Stimulated activated CD4-positive, alpha-beta T cell treated with anti-CD3 and anti-CD28 coated beads, Interleukin-1b, Interleukin-23, amount 100 ng/mL, for 4 hours (primary cell): ENCODE data around the gene GSTP1.
"Not testable (repeated sequence)": the region's sequence is repeated elsewhere in the genome, so short reads cannot be mapped to it uniquely, and the experiment has no call there.

Experiments
- DNase-seq, 2 donors: peaks; one replicate each; pipeline ENCODE4 v3.0.0-alpha.2; 2020; ENCODE audit warnings: low read depth in 2 of 2

GSTP1 gene

GRCh38 chr11:67583247-67584204, at the start of gene GSTP1:
GSTP1 (plus strand) TSS chr11:67583812; CDS start chr11:67583844, 32 bp downstream.
- DNase-seq = peak; percentile 55 to 83

GRCh38 chr11:67534070-67534679, 49.4 kb upstream of the GSTP1 start:
- DNase-seq = no peak

- no peak for DNase-seq
Measured at GRCh38 chr11:67535561-67535960, 48.1 kb upstream of the GSTP1 start.

DNA sequence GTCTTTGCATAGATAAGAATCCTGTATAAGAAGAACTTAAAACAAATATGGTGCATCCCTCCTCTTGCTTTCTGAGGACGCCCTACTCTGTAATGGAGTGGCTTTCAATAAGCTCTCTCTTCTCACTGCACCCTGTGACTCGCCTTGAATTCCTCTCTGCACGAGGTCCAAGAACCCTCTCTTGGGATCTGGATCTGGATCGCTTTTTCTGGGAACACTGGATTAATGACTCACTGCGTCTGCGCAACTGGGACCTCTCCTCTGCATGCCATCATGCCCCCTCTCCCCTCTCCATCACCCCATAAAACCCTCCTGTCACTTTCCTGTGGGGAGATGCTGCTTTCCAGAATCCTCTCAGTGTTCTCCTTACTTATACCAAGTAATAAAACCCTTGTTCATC, 45.3 kb upstream of the GSTP1 start:
- no peak for DNase-seq

DNA sequence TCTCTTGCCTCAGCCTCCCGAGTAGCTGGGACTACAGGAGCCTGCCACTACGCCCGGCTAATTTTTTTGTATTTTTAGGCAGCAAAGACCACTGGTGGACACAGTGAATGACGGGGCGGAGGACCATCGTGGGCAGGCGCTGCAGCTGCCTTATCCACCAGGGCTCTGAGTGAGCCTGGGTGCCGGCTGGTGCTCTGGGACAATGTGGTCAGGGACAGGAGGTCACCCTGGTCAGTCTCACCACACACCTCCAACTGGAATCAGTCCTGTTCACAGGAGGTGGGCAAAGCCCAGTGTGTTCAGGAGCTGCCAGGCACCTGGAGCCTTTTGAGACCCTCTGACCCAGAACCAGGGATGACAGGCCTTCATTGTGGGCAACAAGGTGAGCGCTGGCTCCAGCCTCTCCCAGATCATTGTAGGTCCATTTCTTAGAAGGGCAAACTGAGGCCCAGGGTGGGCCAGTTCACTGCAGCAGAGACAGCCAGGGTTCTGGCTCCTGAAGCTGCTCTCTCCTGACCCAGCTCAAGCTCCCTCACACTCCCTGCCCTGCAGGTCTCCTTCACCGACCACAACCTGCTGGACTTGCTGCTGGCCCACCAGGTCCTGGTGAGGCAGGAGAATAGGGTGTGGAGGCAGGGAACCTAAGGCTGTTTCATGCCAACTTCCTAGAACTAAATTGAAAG, 44.6 kb upstream of the GSTP1 start:
- no peak for DNase-seq

- DNase-seq = no peak
Measured at GRCh38 chr11:67539550-67539949, 44.1 kb upstream of the GSTP1 start.

DNA sequence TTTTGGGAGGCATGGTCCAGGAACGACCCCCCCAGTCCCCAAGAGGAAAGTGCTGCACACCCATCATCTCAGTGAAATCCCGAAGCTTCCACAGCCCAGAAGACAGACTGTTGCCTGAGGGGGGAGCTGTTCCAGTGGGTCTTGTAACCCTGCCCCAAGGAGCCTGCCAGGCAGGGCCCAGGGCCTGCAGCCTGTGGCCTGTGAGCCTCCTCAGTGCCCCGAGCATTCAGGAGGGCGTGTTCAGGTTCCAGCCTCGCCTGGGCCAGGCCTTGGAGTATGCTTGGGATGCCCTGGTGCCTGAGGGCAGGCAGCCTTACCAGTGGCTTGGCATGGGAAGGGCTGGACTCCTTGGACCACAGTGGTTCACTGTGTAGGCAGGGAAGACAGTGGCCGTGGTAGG, 42.4 kb upstream of the GSTP1 start:
- no peak for DNase-seq

DNA sequence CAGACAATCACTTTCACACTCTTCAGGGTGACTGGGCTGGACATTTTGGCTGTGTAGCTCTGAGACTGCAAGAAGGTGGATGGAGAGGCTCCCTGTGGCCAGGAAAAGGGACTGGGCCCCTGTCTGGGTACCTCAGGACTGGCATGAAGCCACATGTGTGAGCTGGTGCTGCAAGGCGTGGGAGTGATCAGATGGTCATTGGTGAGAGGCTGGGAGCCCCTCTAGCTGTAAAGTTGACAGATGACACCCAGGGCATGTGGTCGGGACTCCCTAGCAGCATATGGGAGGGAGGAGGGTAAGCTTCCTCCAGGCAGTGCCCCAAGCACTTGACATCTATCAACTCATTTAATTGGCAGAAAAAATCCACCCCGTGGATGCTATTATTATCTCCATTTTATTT, 41.4 kb upstream of the GSTP1 start:
- DNase-seq = no peak

- DNase-seq = no peak
Measured at GRCh38 chr11:67542971-67543370, 40.6 kb upstream of the GSTP1 start.

DNA sequence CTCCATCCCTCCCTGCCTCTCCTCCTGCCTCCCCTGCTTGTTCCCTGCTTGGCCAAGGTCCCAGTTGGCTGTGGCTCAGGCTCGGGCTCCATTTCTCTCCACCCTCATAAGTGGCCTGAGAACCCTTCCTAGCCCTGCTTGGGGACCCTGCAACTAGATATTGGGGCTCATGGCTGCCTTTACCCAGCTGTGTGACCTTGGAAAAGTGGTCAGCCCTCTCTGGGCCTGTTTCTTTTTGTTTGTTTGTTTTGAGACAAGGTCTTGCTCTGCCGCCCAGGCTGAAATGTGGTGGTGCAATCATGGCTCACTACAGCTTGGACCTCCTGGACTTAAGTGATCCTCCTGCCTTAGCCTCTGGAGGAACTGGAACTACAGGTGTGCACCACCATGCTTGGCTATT, 40.0 kb upstream of the GSTP1 start:
- DNase-seq = no peak

DNA sequence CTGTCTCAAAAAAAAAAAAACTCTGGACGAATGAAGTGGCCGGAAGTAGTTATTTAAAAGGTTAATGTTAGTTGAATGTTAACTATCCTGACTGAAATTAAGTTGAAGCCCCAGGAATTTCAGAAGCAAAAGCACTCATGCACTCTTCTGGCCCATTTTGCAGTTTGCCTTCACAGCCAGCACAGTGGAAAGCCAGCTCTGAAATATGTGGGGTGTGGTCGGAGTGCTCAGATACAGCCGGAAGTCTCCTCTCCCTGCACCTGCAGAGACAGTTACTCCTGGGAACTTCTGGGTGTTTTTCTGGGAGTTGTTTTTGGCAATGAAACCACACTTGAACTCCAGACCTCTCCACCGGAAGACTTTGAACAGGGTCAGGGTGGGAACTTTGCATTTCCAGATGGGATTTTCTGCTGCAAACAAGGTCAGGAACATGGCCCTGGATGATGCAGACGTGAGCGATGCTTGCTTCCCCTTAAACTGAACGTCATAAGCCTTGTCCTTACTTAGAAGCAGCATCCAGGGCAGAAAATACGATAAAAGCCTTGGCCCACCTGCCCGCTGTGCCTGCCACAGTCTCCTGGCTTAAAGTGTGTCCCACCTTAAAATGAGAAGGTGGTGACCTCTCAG, 38.9 kb upstream of the GSTP1 start:
- DNase-seq = no peak

GRCh38 chr11:67545280-67545679, 38.3 kb upstream of the GSTP1 start:
- DNase-seq = no peak

- not testable (repeated sequence) for DNase-seq
Measured at GRCh38 chr11:67548112-67548511, 35.5 kb upstream of the GSTP1 start.

DNA sequence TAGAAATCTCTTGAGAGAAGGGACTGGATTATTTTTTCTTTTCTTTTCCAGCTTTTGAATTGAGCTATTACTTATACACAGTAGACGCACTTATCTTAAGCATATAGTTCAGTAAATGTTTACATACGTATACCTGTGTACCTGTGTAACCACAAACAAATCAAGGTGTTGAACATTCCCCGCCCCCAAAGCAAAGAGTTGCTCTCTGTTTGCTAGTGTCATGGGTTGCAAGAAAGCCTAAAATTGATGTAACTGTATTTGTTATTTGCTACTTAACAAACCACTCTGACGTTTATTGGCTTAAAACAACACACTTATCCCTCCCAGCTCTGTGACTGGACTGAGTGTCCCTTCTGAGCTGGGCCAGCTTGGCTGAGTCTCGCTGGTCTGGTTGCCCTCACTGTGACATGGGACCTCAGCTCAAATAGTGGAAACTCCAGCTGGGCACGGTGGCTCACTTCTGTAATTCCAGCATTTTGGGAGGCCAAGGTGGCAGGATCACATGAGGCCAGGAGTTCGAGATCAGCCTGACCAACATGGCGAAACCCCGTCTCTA, 35.0 kb upstream of the GSTP1 start:
- DNase-seq = no peak

GRCh38 chr11:67551127-67551526, 32.5 kb upstream of the GSTP1 start:
- DNase-seq = no peak

DNA sequence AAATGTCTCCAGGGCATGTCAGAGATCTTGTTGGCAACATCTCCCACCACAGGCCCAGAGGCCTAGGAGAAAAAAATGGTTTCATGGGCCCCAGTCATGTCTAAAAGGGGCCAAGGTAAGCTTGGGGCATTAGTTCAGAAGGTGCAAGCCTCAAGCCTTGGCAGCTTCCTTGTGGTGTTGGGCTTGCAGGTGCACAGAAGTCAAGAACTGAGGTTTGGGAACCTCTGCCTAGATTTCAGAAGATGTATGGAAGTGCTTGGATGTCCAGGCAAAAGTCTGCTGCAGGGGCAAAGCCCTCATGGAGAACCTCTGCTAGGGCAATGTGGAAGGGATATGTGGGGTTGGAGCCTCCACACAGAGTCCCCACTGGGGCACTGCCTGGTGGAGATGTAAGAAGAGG, 31.9 kb upstream of the GSTP1 start:
- DNase-seq = not testable (repeated sequence)

GRCh38 chr11:67556244-67556643, 27.4 kb upstream of the GSTP1 start:
- DNase-seq = no peak

GRCh38 chr11:67558084-67558772, 25.4 kb upstream of the GSTP1 start:
- no peak for DNase-seq

GRCh38 chr11:67561971-67562619, 21.5 kb upstream of the GSTP1 start:
- DNase-seq = no peak

GRCh38 chr11:67562963-67563704, 20.5 kb upstream of the GSTP1 start:
- no peak for DNase-seq
